ENCODE results near the gene MSRB2.
A peak's percentile ranks its signal among the peaks of the same experiment; 100 is the strongest.

Gene MSRB2

GRCh38 chr10:23081221-23081750 is 14.1 kb upstream of the MSRB2 start:
- no peaks in the 10 kb centered on the region for H3F3A ChIP-seq (ENCODE audit: insufficient read depth)
- no peak overlapping the region for H2AFZ ChIP-seq (ENCODE audit: low read depth, low read length, severe bottlenecking)
- no peak overlapping the region for H3K4me3 ChIP-seq (ENCODE audit: insufficient read depth, low read length, poor library complexity, severe bottlenecking)
- no peak overlapping the region for H3K4me2 ChIP-seq (ENCODE audit: low read depth, low read length, poor library complexity, severe bottlenecking)
- no peaks in the 10 kb centered on the region for H3K9me3 ChIP-seq (ENCODE audit: insufficient read depth, low read length)
- no peak overlapping the region for H3K9ac ChIP-seq (ENCODE audit: low read length)
- no peaks in the 10 kb centered on the region for H3K79me2 ChIP-seq (ENCODE audit: insufficient read depth, low read length)
- no peaks in the 10 kb centered on the region for H3K36me3 ChIP-seq (ENCODE audit: low read length)
- H3K9me2 ChIP-seq (replicated peaks; ENCODE audit: insufficient read depth, low read length) = no peaks in the 10 kb centered on the region
- H3K27me3 ChIP-seq (ENCODE audit: low read length) = no peaks in the 10 kb centered on the region
- H3K27ac ChIP-seq (ENCODE audit: low read depth, low read length) = no peak overlapping the region
- H4K20me1 ChIP-seq (ENCODE audit: low read depth, low read length) = no peaks in the 10 kb centered on the region
- TF ChIP-seq CTCF (IDR thresholded peaks at IDR 0.05; ENCODE audit: insufficient read depth, low read length, poor library complexity, severe bottlenecking) = no peak
- TF ChIP-seq EZH2phosphoT487 (conservative IDR thresholded peaks at IDR 0.05; ENCODE audit: low read length) = no peak

- Histone ChIP-seq H3K9me2 (replicated peaks; ENCODE audit: insufficient read depth, low read length) (no peaks in the 10 kb centered on the region; the same call in 1 of the 2 replicates), H3K27ac (ENCODE audit: low read depth, low read length) (no peak overlapping the region), H3K79me2 (ENCODE audit: insufficient read depth, low read length) (no peaks in the 10 kb centered on the region), H3K27me3 (ENCODE audit: low read length) (no peaks in the 10 kb centered on the region), H3K36me3 (ENCODE audit: low read length) (no peaks in the 10 kb centered on the region), H3K4me2 (ENCODE audit: low read depth, low read length, poor library complexity, severe bottlenecking) (no peak overlapping the region), H3K9ac (ENCODE audit: low read length) (no peak overlapping the region), H3K4me3 (ENCODE audit: insufficient read depth, low read length, poor library complexity, severe bottlenecking) (no peak overlapping the region), H2AFZ (ENCODE audit: low read depth, low read length, severe bottlenecking) (no peak overlapping the region), H3F3A (ENCODE audit: insufficient read depth) (no peaks in the 10 kb centered on the region), H4K20me1 (ENCODE audit: low read depth, low read length) (no peaks in the 10 kb centered on the region), H3K9me3 (ENCODE audit: insufficient read depth, low read length) (no peaks in the 10 kb centered on the region)
- TF ChIP-seq CTCF (IDR thresholded peaks at IDR 0.05; ENCODE audit: insufficient read depth, low read length, poor library complexity, severe bottlenecking) = peak; percentile 11
- no peak for TF ChIP-seq EZH2phosphoT487 (conservative IDR thresholded peaks at IDR 0.05; ENCODE audit: low read length)
These were observed 13.5 kb upstream of the MSRB2 start for GRCh38 chr10:23081891-23082290.

GRCh38 chr10:23088609-23089008 is 6.8 kb upstream of the MSRB2 start:
- no peak overlapping the region for H2AFZ ChIP-seq (ENCODE audit: low read depth, low read length, severe bottlenecking)
- H3F3A ChIP-seq (ENCODE audit: insufficient read depth) = no peaks in the 10 kb centered on the region
- H3K4me2 ChIP-seq (ENCODE audit: low read depth, low read length, poor library complexity, severe bottlenecking) = no peak overlapping the region
- no peak overlapping the region for H3K9ac ChIP-seq (ENCODE audit: low read length)
- H3K9me3 ChIP-seq (ENCODE audit: insufficient read depth, low read length) = no peaks in the 10 kb centered on the region
- H4K20me1 ChIP-seq (ENCODE audit: low read depth, low read length) = no peaks in the 10 kb centered on the region
- no peaks in the 10 kb centered on the region for H3K36me3 ChIP-seq (ENCODE audit: low read length)
- no peak overlapping the region for H3K27ac ChIP-seq (ENCODE audit: low read depth, low read length)
- no peaks in the 10 kb centered on the region; the same call in 1 of the 2 replicates for H3K9me2 ChIP-seq (replicated peaks; ENCODE audit: insufficient read depth, low read length)
- no peak for TF ChIP-seq CTCF (IDR thresholded peaks at IDR 0.05; ENCODE audit: insufficient read depth, low read length, poor library complexity, severe bottlenecking)
- no peak for TF ChIP-seq EZH2phosphoT487 (conservative IDR thresholded peaks at IDR 0.05; ENCODE audit: low read length)
- no peaks in the 10 kb centered on the region for H3K27me3 ChIP-seq (ENCODE audit: low read length)
- no peaks in the 10 kb centered on the region for H3K79me2 ChIP-seq (ENCODE audit: insufficient read depth, low read length)
- H3K4me3 ChIP-seq (ENCODE audit: insufficient read depth, low read length, poor library complexity, severe bottlenecking) = no peak overlapping the region
